Neural cell (in vitro differentiated cells): ENCODE measurements around the gene PHYHIPL. TPM values are rescaled to one million over a fixed set of nuclear protein-coding genes. Genes with fewer than 3 reads are reported as not detected.

Experiments used
- H2AFZ ChIP-seq: fragments of 200-600, 300-800 bp; sonication (generic), shearing (Covaris generic); 2 replicates; pipeline ENCODE4 v1.6.0; 2014; ENCODE audit warnings: low read depth, mild to moderate bottlenecking, antibody characterized with exemption, low read length, moderate library complexity
- H3F3A ChIP-seq: fragments of 200-600 bp; shearing (Covaris generic); 2 replicates; pipeline ENCODE4 v1.6.1; 2016; ENCODE audit warnings: mild to moderate bottlenecking, moderate library complexity, mixed read lengths, antibody characterized with exemption, low read length; ENCODE audit not compliant: insufficient read depth, poor library complexity, severe bottlenecking
- H3K27ac ChIP-seq: fragments of 200-600, 300-800 bp; sonication (generic), shearing (Covaris generic); 2 replicates; pipeline ENCODE4 v1.5.1; 2014; ENCODE audit warnings: mild to moderate bottlenecking, low read length, moderate library complexity
- H3K27me3 ChIP-seq: fragments of 300-800, 200-600 bp; sonication (generic), shearing (Covaris generic); 2 replicates; pipeline ENCODE4 v1.6.0; 2014; ENCODE audit warnings: mild to moderate bottlenecking, low read depth, low read length, moderate library complexity; ENCODE audit not compliant: insufficient read depth
- H3K36me3 ChIP-seq: fragments of 300-800, 200-600 bp; sonication (generic), shearing (Covaris generic); 2 replicates; pipeline ENCODE4 v1.5.1; 2014; ENCODE audit warnings: mild to moderate bottlenecking, antibody characterized with exemption, low read length, moderate library complexity; ENCODE audit not compliant: insufficient read depth
- H3K4me2 ChIP-seq: fragments of 300-800, 200-600 bp; sonication (generic), shearing (Covaris generic); 2 replicates; pipeline ENCODE4 v1.6.0; 2014; ENCODE audit warnings: mild to moderate bottlenecking, low read length
- H3K4me3 ChIP-seq: fragments of 300-800, 200-600 bp; sonication (generic), shearing (Covaris generic); 2 replicates; pipeline ENCODE4 v1.5.1; 2014; ENCODE audit warnings: mild to moderate bottlenecking, low read length, moderate library complexity
- H3K79me2 ChIP-seq: fragments of 200-600 bp; shearing (Covaris generic); replicated peaks from 2 replicates; pipeline ENCODE4 v1.6.0; 2014; ENCODE audit warnings: mild to moderate bottlenecking, low read length, moderate library complexity; ENCODE audit not compliant: insufficient read depth
- H3K9ac ChIP-seq: fragments of 300-800, 200-600 bp; sonication (generic), shearing (Covaris generic); 2 replicates; pipeline ENCODE4 v1.6.1; 2016; ENCODE audit warnings: mild to moderate bottlenecking, low read length, mixed read lengths
- H3K9me2 ChIP-seq: fragments of 200-600 bp; shearing (Covaris generic); 2 replicates; pipeline ENCODE4 v1.6.1; 2016; ENCODE audit warnings: mild to moderate bottlenecking, low read length, mixed read lengths; ENCODE audit not compliant: insufficient read depth
- H3K9me3 ChIP-seq: fragments of 200-600, 300-800 bp; sonication (generic), shearing (Covaris generic); 2 replicates; pipeline ENCODE4 v1.6.1; 2016; ENCODE audit warnings: mild to moderate bottlenecking, mixed run types, low read length, moderate library complexity, mixed read lengths
- H4K20me1 ChIP-seq: fragments of 200-600 bp; shearing (Covaris generic); 2 replicates; pipeline ENCODE4 v1.6.1; 2016; ENCODE audit warnings: mild to moderate bottlenecking, mixed run types; ENCODE audit not compliant: insufficient read depth
- EP300 ChIP-seq: fragments of 450-650 bp; conservative IDR thresholded peaks from 2 replicates; pipeline ENCODE4 v1.6.1; 2014; ENCODE audit warnings: antibody characterized with exemption, mild to moderate bottlenecking, moderate library complexity; ENCODE audit not compliant: poor library complexity, severe bottlenecking
- EZH2 ChIP-seq: fragments of 200-600, 300-800 bp; shearing (Covaris generic), sonication (generic); IDR thresholded peaks from 2 replicates; pipeline ENCODE4 v1.6.1; 2014; ENCODE audit warnings: antibody characterized with exemption, low read length, borderline replicate concordance, mild to moderate bottlenecking; ENCODE audit not compliant: insufficient read depth, poor library complexity, severe bottlenecking
- MXI1 ChIP-seq: fragments of 450-650 bp; conservative IDR thresholded peaks from 2 replicates; pipeline ENCODE4 v1.6.1; 2014; ENCODE audit warnings: antibody characterized with exemption, mild to moderate bottlenecking; ENCODE audit not compliant: poor library complexity, severe bottlenecking
- POLR2AphosphoS5 ChIP-seq: IDR thresholded peaks from 2 replicates; pipeline ENCODE4 v1.6.1; 2012
- RAD21 ChIP-seq: fragments of 450-650 bp; conservative IDR thresholded peaks from 2 replicates; pipeline ENCODE4 v1.6.1; 2014; ENCODE audit warnings: antibody characterized with exemption, mild to moderate bottlenecking, moderate library complexity
- REST ChIP-seq: IDR thresholded peaks from 2 replicates; pipeline ENCODE4 v1.6.1; 2012; ENCODE audit warnings: borderline replicate concordance
- SMC3 ChIP-seq: fragments of 450-650 bp; conservative IDR thresholded peaks from 2 replicates; pipeline ENCODE4 v1.6.1; 2014; ENCODE audit warnings: antibody characterized with exemption, mild to moderate bottlenecking, moderate library complexity; ENCODE audit not compliant: poor library complexity
- TAF1 ChIP-seq: IDR thresholded peaks from 2 replicates; pipeline ENCODE4 v1.6.1; 2012; ENCODE audit warnings: low read depth
- polyA plus RNA-seq: library from polyadenylated mRNA; depleted of rRNA; stranded (reverse); fragments of >200 nt; gene quantifications from 2 replicates; pipeline ENCODE4 v1.2.3, GENCODE V29; 2014
- TF ChIP-seq, protein P1 (sequence below): fragments of 450-650 bp; IDR thresholded peaks from 2 replicates; pipeline ENCODE4 v1.5.1; 2014; ENCODE audit warnings: antibody characterized with exemption, mild to moderate bottlenecking, moderate library complexity; ENCODE audit not compliant: poor library complexity, severe bottlenecking

PHYHIPL gene
- polyA plus RNA-seq, 1 donor from 2014 or later: 33.9 TPM

- Histone ChIP-seq H3K9ac (no peak overlapping the region), H4K20me1 (no peaks in the 10 kb centered on the region), H3K27me3 (no peaks in the 10 kb centered on the region), H3K9me2 (no peaks in the 10 kb centered on the region), H3K4me2 (no peak overlapping the region), H3F3A (no peaks in the 10 kb centered on the region), H3K4me3 (no peak overlapping the region), H3K36me3 (no peaks in the 10 kb centered on the region), H2AFZ (no peak overlapping the region), H3K9me3 (no peaks in the 10 kb centered on the region), H3K79me2 (no peaks in the 10 kb centered on the region), H3K27ac (no peak overlapping the region)
- TF ChIP-seq SMC3: no peak
- no peak for TF ChIP-seq EZH2
- no peak for TF ChIP-seq POLR2AphosphoS5
- TF ChIP-seq TAF1: no peak
- TF ChIP-seq EP300: no peak
Observed at GRCh38 chr10:59131666-59132065, 44.8 kb upstream of the PHYHIPL start.

DNA sequence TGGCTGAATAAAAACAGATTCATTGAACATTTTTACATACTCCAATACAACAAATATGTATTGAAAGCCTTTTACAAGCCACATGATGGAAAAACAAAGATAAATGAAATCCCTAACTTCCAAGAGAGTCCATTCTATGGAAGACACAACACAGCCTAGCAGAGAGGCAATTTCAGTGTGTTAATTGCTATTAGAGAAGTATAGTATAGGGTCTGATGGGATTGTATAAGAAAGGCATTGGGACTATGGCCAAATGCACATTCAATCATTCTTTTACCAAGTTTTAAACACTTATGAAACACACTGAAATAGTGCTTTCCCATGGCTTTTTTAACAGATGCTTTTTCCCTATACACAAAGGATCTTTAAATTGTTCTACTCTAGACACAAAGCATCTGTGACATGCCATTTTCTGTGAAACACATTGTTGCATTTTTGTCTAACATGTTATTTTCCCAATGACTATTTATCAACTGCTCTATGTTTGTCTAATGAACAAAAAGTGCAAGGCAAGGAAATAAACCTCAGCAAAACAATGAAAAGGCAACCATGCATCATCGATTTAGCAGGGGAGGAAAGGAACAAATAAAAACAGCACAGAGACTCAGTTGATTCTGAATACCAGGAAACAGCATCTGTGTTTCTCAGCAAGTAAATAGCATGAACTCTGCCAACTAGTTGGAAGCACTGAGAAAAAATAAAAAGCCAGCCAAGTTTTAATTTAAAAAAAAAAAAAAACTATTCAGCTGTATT lies 42.4 kb upstream of the PHYHIPL start:
- Histone ChIP-seq H3K4me3 (no peak overlapping the region), H3F3A (no peaks in the 10 kb centered on the region), H3K9me2 (no peaks in the 10 kb centered on the region), H4K20me1 (no peaks in the 10 kb centered on the region), H3K4me2 (no peak overlapping the region), H3K79me2 (no peaks in the 10 kb centered on the region), H3K27ac (no peak overlapping the region), H2AFZ (no peak overlapping the region), H3K36me3 (no peaks in the 10 kb centered on the region), H3K9me3 (no peaks in the 10 kb centered on the region), H3K27me3 (no peaks in the 10 kb centered on the region), H3K9ac (no peak overlapping the region)
- TF ChIP-seq POLR2AphosphoS5 (no peak), RAD21 (no peak), TAF1 (no peak), REST (no peak), MXI1 (no peak), EP300 (no peak), EZH2 (no peak), SMC3 (no peak)
- TF ChIP-seq, protein P1, sequence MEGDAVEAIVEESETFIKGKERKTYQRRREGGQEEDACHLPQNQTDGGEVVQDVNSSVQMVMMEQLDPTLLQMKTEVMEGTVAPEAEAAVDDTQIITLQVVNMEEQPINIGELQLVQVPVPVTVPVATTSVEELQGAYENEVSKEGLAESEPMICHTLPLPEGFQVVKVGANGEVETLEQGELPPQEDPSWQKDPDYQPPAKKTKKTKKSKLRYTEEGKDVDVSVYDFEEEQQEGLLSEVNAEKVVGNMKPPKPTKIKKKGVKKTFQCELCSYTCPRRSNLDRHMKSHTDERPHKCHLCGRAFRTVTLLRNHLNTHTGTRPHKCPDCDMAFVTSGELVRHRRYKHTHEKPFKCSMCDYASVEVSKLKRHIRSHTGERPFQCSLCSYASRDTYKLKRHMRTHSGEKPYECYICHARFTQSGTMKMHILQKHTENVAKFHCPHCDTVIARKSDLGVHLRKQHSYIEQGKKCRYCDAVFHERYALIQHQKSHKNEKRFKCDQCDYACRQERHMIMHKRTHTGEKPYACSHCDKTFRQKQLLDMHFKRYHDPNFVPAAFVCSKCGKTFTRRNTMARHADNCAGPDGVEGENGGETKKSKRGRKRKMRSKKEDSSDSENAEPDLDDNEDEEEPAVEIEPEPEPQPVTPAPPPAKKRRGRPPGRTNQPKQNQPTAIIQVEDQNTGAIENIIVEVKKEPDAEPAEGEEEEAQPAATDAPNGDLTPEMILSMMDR: no peak
